Measurements from ENCODE around the gene SYMPK. TPM values are rescaled to one million over a fixed set of nuclear protein-coding genes. Genes with fewer than 3 reads are reported as not detected.

The SYMPK gene
- total RNA-seq, 1 experiment from 2014 or later, result 85.5 TPM

GRCh38 chr19:45866400-45867176 is 3.6 kb upstream of the SYMPK start:
- peaks cover 41% of the 10 kb centered on the region for H3K27me3 ChIP-seq (replicated peaks; ENCODE audit: insufficient read depth, low read depth, low read length, poor library complexity)
- no peak overlapping the region for H3K27ac ChIP-seq (ENCODE audit: low read depth, low read length, poor library complexity, severe bottlenecking)
- DNase-seq (ENCODE audit: low spot score), result no peak
- H3K4me3 ChIP-seq (ENCODE audit: low read depth, low read length, poor library complexity, severe bottlenecking), result no peak overlapping the region
- CTCF ChIA-PET, result interaction anchor here (0.6 kb wide), 1 partner anchor 386 kb away, joined by 3 read pairs; no protein-coding TSS in a partner anchor
- no TSS peak for BruUV-seq (replicated peaks)
- peaks cover 6% of the 10 kb centered on the region for H3K4me1 ChIP-seq (ENCODE audit: insufficient read depth, low read length, poor library complexity, severe bottlenecking)
- H3K36me3 ChIP-seq (ENCODE audit: insufficient read depth, low read length, poor library complexity, severe bottlenecking), result no peaks in the 10 kb centered on the region
- intact Hi-C loops (cut with micrococcal nuclease; ENCODE audit: unreplicated experiment), result no loop called here
- TF ChIP-seq EZH2 (IDR thresholded peaks at IDR 0.05; ENCODE audit: borderline replicate concordance, low read depth, low read length, poor library complexity, severe bottlenecking) (no peak), CTCF (conservative IDR thresholded peaks at IDR 0.05; ENCODE audit: low read depth, low read length) (no peak)
- H3K9me3 ChIP-seq (ENCODE audit: low read depth, low read length, poor library complexity, severe bottlenecking), result no peaks in the 10 kb centered on the region
- POLR2A ChIA-PET (ENCODE audit: low non-redundant PET), result no interaction called here

DNA sequence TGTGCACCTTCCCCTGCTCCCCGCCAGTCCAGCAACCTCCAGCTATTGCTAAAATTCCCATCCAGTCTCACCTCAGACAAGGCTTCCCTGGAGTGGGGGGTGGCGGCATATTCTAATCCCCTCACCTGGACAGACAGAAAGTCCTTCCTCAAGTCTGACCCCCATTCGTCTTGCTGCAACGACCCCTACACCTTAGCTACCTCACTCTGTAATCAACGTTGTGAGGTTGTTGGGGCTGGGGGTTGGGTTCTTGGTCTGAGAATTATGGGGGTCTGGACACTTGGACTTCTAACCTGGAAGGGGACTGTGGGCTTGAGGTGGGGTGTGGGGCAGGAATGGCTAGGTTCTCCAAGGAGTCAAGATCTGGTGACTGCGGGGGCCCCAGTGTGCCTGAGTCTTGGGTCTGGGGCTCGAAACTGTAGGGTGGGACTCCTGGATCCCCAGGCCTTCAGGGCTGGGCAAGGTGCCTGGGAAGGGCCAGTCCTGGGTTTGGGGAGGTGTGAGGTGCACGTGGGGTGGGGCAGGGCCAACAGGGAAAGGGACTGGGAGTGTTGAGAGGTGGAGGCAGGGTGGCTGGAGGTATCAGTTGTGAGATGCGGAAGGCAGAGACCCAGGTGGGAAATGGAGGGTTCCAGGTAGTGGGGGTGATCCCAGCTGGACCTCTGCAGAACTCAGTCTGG is 2.5 kb upstream of the SYMPK start:
- ChIA-PET POLR2A (ENCODE audit: low non-redundant PET) (no interaction called here), CTCF (no interaction called here)
- H3K36me3 ChIP-seq (ENCODE audit: insufficient read depth, low read length, poor library complexity, severe bottlenecking), result no peaks in the 10 kb centered on the region
- H3K4me3 ChIP-seq (ENCODE audit: low read depth, low read length, poor library complexity, severe bottlenecking), result no peak overlapping the region
- no peak overlapping the region for H3K27ac ChIP-seq (ENCODE audit: low read depth, low read length, poor library complexity, severe bottlenecking)
- DNase-seq (ENCODE audit: low spot score), result no peak
- H3K9me3 ChIP-seq (ENCODE audit: low read depth, low read length, poor library complexity, severe bottlenecking), result no peaks in the 10 kb centered on the region
- no TSS peak for BruUV-seq (replicated peaks)
- intact Hi-C loops (cut with micrococcal nuclease; ENCODE audit: unreplicated experiment), result no loop called here
- peaks cover 6% of the 10 kb centered on the region for H3K4me1 ChIP-seq (ENCODE audit: insufficient read depth, low read length, poor library complexity, severe bottlenecking)
- peaks cover 41% of the 10 kb centered on the region for H3K27me3 ChIP-seq (replicated peaks; ENCODE audit: insufficient read depth, low read depth, low read length, poor library complexity)
- TF ChIP-seq CTCF (conservative IDR thresholded peaks at IDR 0.05; ENCODE audit: low read depth, low read length), result no peak
- TF ChIP-seq EZH2 (IDR thresholded peaks at IDR 0.05; ENCODE audit: borderline replicate concordance, low read depth, low read length, poor library complexity, severe bottlenecking), result no peak

GRCh38 chr19:45864629-45865082 is 1.7 kb upstream of the SYMPK start:
- CTCF ChIA-PET, result interaction anchor here (0.6 kb wide), 1 partner anchor 530 kb away, joined by 13 read pairs; no protein-coding TSS in a partner anchor
- Histone ChIP-seq H3K36me3 (ENCODE audit: insufficient read depth, low read length, poor library complexity, severe bottlenecking) (peaks cover 4% of the 10 kb centered on the region), H3K27me3 (replicated peaks; ENCODE audit: insufficient read depth, low read depth, low read length, poor library complexity) (peaks cover 41% of the 10 kb centered on the region), H3K4me1 (ENCODE audit: insufficient read depth, low read length, poor library complexity, severe bottlenecking) (peaks cover 6% of the 10 kb centered on the region), H3K4me3 (ENCODE audit: low read depth, low read length, poor library complexity, severe bottlenecking) (peak overlapping the region; percentile 67), H3K9me3 (ENCODE audit: low read depth, low read length, poor library complexity, severe bottlenecking) (no peaks in the 10 kb centered on the region), H3K27ac (ENCODE audit: low read depth, low read length, poor library complexity, severe bottlenecking) (no peak overlapping the region)
- POLR2A ChIA-PET (ENCODE audit: low non-redundant PET), result no interaction called here
- no TSS peak for BruUV-seq (replicated peaks)
- TF ChIP-seq CTCF (conservative IDR thresholded peaks at IDR 0.05; ENCODE audit: low read depth, low read length) (no peak), EZH2 (IDR thresholded peaks at IDR 0.05; ENCODE audit: borderline replicate concordance, low read depth, low read length, poor library complexity, severe bottlenecking) (no peak)
- intact Hi-C loops (cut with micrococcal nuclease; ENCODE audit: unreplicated experiment), result no loop called here
- no peak for DNase-seq (ENCODE audit: low spot score)

All from A673 (cell line).